HG02981 (cell line): ENCODE results near the gene RNF11.
A peak's percentile ranks its signal among the peaks of the same experiment; 100 is the strongest.
"Not testable (repeated sequence)": the region's sequence is repeated elsewhere in the genome, so short reads cannot be mapped to it uniquely, and the experiment has no call there.

ENCODE experiments used
- ATAC-seq: cut with Tn5 transposase; IDR thresholded peaks from one replicate; pipeline ENCODE4 v1.9.1; 2021; ENCODE audit warnings: mild to moderate bottlenecking, moderate library complexity; ENCODE audit not compliant: unreplicated experiment

The RNF11 gene

GRCh38 chr1:51235673-51236530 lies at the start of gene RNF11:
Gene RNF11, plus strand, starts transcription at chr1:51236273. Its CDS starts 484 bp downstream, at chr1:51236757.
- ATAC-seq, result peak; percentile 77

GRCh38 chr1:51188230-51188629 lies 47.8 kb upstream of the RNF11 start:
- ATAC-seq, result no peak

- ATAC-seq, result no peak
Observed at GRCh38 chr1:51189421-51190073, 46.5 kb upstream of the RNF11 start.

- no peak for ATAC-seq
Observed at GRCh38 chr1:51190961-51191360, 45.1 kb upstream of the RNF11 start.

GRCh38 chr1:51192213-51192843 lies 43.7 kb upstream of the RNF11 start:
- ATAC-seq, result peak; percentile 65

- no peak for ATAC-seq
Observed at GRCh38 chr1:51193564-51193963, 42.5 kb upstream of the RNF11 start.

- peak; percentile 93 for ATAC-seq
Observed at GRCh38 chr1:51203121-51203873, 32.8 kb upstream of the RNF11 start.

- ATAC-seq, result no peak
Observed at GRCh38 chr1:51203874-51204245, 32.2 kb upstream of the RNF11 start.

GRCh38 chr1:51210055-51210454 lies 26.0 kb upstream of the RNF11 start:
- no peak for ATAC-seq

GRCh38 chr1:51210676-51211075 lies 25.4 kb upstream of the RNF11 start:
- ATAC-seq, result no peak

- ATAC-seq, result no peak
Observed at GRCh38 chr1:51214615-51215131, 21.4 kb upstream of the RNF11 start.

GRCh38 chr1:51215169-51215568 lies 20.9 kb upstream of the RNF11 start:
- no peak for ATAC-seq

GRCh38 chr1:51216631-51217030 lies 19.4 kb upstream of the RNF11 start:
- ATAC-seq, result no peak

- no peak for ATAC-seq
Observed at GRCh38 chr1:51217101-51217500, 19.0 kb upstream of the RNF11 start.

GRCh38 chr1:51218570-51218969 lies 17.5 kb upstream of the RNF11 start:
- no peak for ATAC-seq

GRCh38 chr1:51219022-51219421 lies 17.1 kb upstream of the RNF11 start:
- no peak for ATAC-seq

GRCh38 chr1:51221529-51221928 lies 14.5 kb upstream of the RNF11 start:
- ATAC-seq, result not testable (repeated sequence)

GRCh38 chr1:51222136-51222787 lies 13.8 kb upstream of the RNF11 start:
- no peak for ATAC-seq

- no peak for ATAC-seq
Observed at GRCh38 chr1:51222809-51223208, 13.3 kb upstream of the RNF11 start.

- no peak for ATAC-seq
Observed at GRCh38 chr1:51224255-51224654, 11.8 kb upstream of the RNF11 start.
